ENCODE results near the gene FCN1.
A peak's percentile ranks its signal among the peaks of the same experiment; 100 is the strongest.

Gene FCN1

GRCh38 chr9:134913041-134913712 is 4.5 kb downstream of the FCN1 start:
- no peak for DNase-seq

- DNase-seq: no peak
Observed at GRCh38 chr9:134912126-134912840, 5.4 kb downstream of the FCN1 start.

- no peak for DNase-seq
Observed at GRCh38 chr9:134909511-134910481, 7.9 kb downstream of the FCN1 start.

GRCh38 chr9:134908524-134909309 is 9.0 kb downstream of the FCN1 start:
- DNase-seq: no peak

GRCh38 chr9:134902936-134903335 is 14.8 kb downstream of the FCN1 start:
- no peak for DNase-seq

GRCh38 chr9:134899818-134900217 is 17.9 kb downstream of the FCN1 start:
- no peak for DNase-seq

GRCh38 chr9:134899168-134899567 is 18.5 kb downstream of the FCN1 start:
- DNase-seq: no peak

- DNase-seq: no peak
Observed at GRCh38 chr9:134898319-134898718, 19.4 kb downstream of the FCN1 start.

GRCh38 chr9:134897584-134898170 is 20.0 kb downstream of the FCN1 start:
- DNase-seq: no peak

- DNase-seq: no peak
Observed at GRCh38 chr9:134896834-134897583, 20.7 kb downstream of the FCN1 start.

GRCh38 chr9:134895908-134896833 is 21.5 kb downstream of the FCN1 start:
- DNase-seq: peak; percentile 42

GRCh38 chr9:134895567-134895907 is 22.2 kb downstream of the FCN1 start:
- DNase-seq: no peak

GRCh38 chr9:134895097-134895496 is 22.6 kb downstream of the FCN1 start:
- no peak for DNase-seq

GRCh38 chr9:134894136-134894860 is 23.4 kb downstream of the FCN1 start:
- DNase-seq: no peak

GRCh38 chr9:134892820-134893420 is 24.8 kb downstream of the FCN1 start:
- no peak for DNase-seq

GRCh38 chr9:134892221-134892620 is 25.5 kb downstream of the FCN1 start:
- DNase-seq: no peak

- no peak for DNase-seq
Observed at GRCh38 chr9:134891713-134892112, 26.0 kb downstream of the FCN1 start.

- no peak for DNase-seq
Observed at GRCh38 chr9:134891053-134891452, 26.7 kb downstream of the FCN1 start.

GRCh38 chr9:134890155-134890495 is 27.6 kb downstream of the FCN1 start:
- no peak for DNase-seq

Data from eye (tissue), 1 donor.